ENCODE data around the gene TNK2.
A peak's percentile ranks its signal among the peaks of the same experiment; 100 is the strongest.
"Not testable (repeated sequence)": the region's sequence is repeated elsewhere in the genome, so short reads cannot be mapped to it uniquely, and the experiment has no call there.

Gene TNK2

GRCh38 chr3:195916991-195917390 is 8.6 kb upstream of the TNK2 start:
- no peak for DNase-seq (ENCODE audit: low spot score)

GRCh38 chr3:195916291-195916690 is 7.9 kb upstream of the TNK2 start:
- no peak for DNase-seq (ENCODE audit: low spot score)

- DNase-seq (ENCODE audit: low spot score): peak; percentile 96
Measured at GRCh38 chr3:195914648-195915473, 6.5 kb upstream of the TNK2 start.

- not testable (repeated sequence) for DNase-seq (ENCODE audit: low spot score)
Measured at GRCh38 chr3:195914146-195914545, 5.8 kb upstream of the TNK2 start.

- DNase-seq (ENCODE audit: low spot score): no peak
Measured at GRCh38 chr3:195913382-195913781, 5.0 kb upstream of the TNK2 start.

GRCh38 chr3:195911946-195912270 is 3.6 kb upstream of the TNK2 start:
- DNase-seq (ENCODE audit: low spot score): no peak

- DNase-seq (ENCODE audit: low spot score): no peak
Measured at GRCh38 chr3:195911041-195911945, 2.9 kb upstream of the TNK2 start.

- no peak for DNase-seq (ENCODE audit: low spot score)
Measured at GRCh38 chr3:195910499-195910845, 2.1 kb upstream of the TNK2 start.

GRCh38 chr3:195909644-195910498 is 1.5 kb upstream of the TNK2 start:
- peak; percentile 87 for DNase-seq (ENCODE audit: low spot score)

- no peak for DNase-seq (ENCODE audit: low spot score)
Measured at GRCh38 chr3:195908694-195909581, 587 bp upstream of the TNK2 start.

GRCh38 chr3:195907684-195907933 is 742 bp downstream of the TNK2 start:
- no peak for DNase-seq (ENCODE audit: low spot score)

- DNase-seq (ENCODE audit: low spot score): peak; percentile 78
Measured at GRCh38 chr3:195906865-195907683, 1.3 kb downstream of the TNK2 start.

- DNase-seq (ENCODE audit: low spot score): no peak
Measured at GRCh38 chr3:195905970-195906864, 2.1 kb downstream of the TNK2 start.

- no peak for DNase-seq (ENCODE audit: low spot score)
Measured at GRCh38 chr3:195904368-195904767, 4.0 kb downstream of the TNK2 start.

GRCh38 chr3:195903950-195904290 is 4.4 kb downstream of the TNK2 start:
- DNase-seq (ENCODE audit: low spot score): no peak

- not testable (repeated sequence) for DNase-seq (ENCODE audit: low spot score)
Measured at GRCh38 chr3:195902634-195903033, 5.7 kb downstream of the TNK2 start.

GRCh38 chr3:195901836-195902585 is 6.3 kb downstream of the TNK2 start:
- DNase-seq (ENCODE audit: low spot score): not testable (repeated sequence)

GRCh38 chr3:195900436-195901355 is 7.7 kb downstream of the TNK2 start:
- no peak for DNase-seq (ENCODE audit: low spot score)

Measured in CD4-positive, alpha-beta T cell treated with Interleukin-15 for 4 hours (primary cell).